Measurements from ENCODE around the gene PDSS2. TPM values are rescaled to one million over a fixed set of nuclear protein-coding genes. Genes with fewer than 3 reads are reported as not detected.

Gene PDSS2
- total and polyA plus RNA-seq, 2 of the 8 experiments (the other 6 are each of a cell fraction or from before 2014, with no cell fraction given), result 10.7 to 16.1 TPM

GRCh38 chr6:107444277-107444676, 15.1 kb downstream of the PDSS2 start (continued):
- TF ChIP-seq CHD7 (IDR thresholded peaks at IDR 0.05; ENCODE audit: insufficient replicate concordance, low read length), result no peak
